MCF 10A (cell line): ENCODE measurements around the gene COG8. TPM values are rescaled to one million over a fixed set of nuclear protein-coding genes. Genes with fewer than 3 reads are reported as not detected.

Source experiments
- BruUV-seq: library from RNA; stranded (reverse); fragments of 400-500 nt; replicated peaks from 2 replicates; lab custom pipeline; 2021; lab: Mats Ljungman, UMichigan
- CTCF ChIA-PET: fragments of 300-600 bp; sonication (Branson Sonifier 250); formaldehyde crosslinking; extraction: SDS; loops from one replicate; lab custom pipeline; 2021; ENCODE audit warnings: antibody characterized with exemption, inconsistent platforms; lab: Yijun Ruan, JAX
- POLR2A ChIA-PET: fragments of 300-600, 350-650 bp; sonication (Branson Sonifier 250); formaldehyde crosslinking; extraction: SDS; loops from one replicate; lab custom pipeline; 2020; ENCODE audit warnings: antibody characterized with exemption, inconsistent platforms; lab: Yijun Ruan, JAX
- DNase-seq: peaks from one replicate; pipeline ENCODE4 v3.0.0-alpha.2; 2018; ENCODE audit not compliant: unreplicated experiment
- H3K27ac Mint-ChIP-seq: one replicate; pipeline ENCODE4 v1.8.0; 2022; ENCODE audit warnings: mild to moderate bottlenecking, low read depth, mixed read lengths; ENCODE audit not compliant: unreplicated experiment
- H3K27me3 Mint-ChIP-seq: one replicate; pipeline ENCODE4 v1.8.0; 2022; ENCODE audit warnings: mixed read lengths; ENCODE audit not compliant: insufficient read depth, unreplicated experiment
- H3K36me3 Mint-ChIP-seq: one replicate; pipeline ENCODE4 v1.8.0; 2022; ENCODE audit warnings: mild to moderate bottlenecking, moderate library complexity, mixed read lengths; ENCODE audit not compliant: insufficient read depth, unreplicated experiment
- H3K4me1 Mint-ChIP-seq: one replicate; pipeline ENCODE4 v1.8.0; 2022; ENCODE audit warnings: mixed read lengths; ENCODE audit not compliant: insufficient read depth, unreplicated experiment
- H3K4me3 Mint-ChIP-seq: one replicate; pipeline ENCODE4 v1.8.0; 2022; ENCODE audit warnings: mild to moderate bottlenecking, moderate library complexity, mixed read lengths; ENCODE audit not compliant: unreplicated experiment
- H3K9me3 Mint-ChIP-seq: one replicate; pipeline ENCODE4 v1.8.0; 2022; ENCODE audit warnings: mixed read lengths; ENCODE audit not compliant: unreplicated experiment
- CTCF ChIP-seq: fragments of 200-600 bp; IDR thresholded peaks from one replicate; pipeline ENCODE4 v1.8.0; 2022; ENCODE audit warnings: antibody characterized with exemption, mild to moderate bottlenecking; ENCODE audit not compliant: unreplicated experiment
- intact Hi-C: fragments of 100-400 bp; cut with micrococcal nuclease; formaldehyde crosslinking; loops from 2 replicates; pipeline ENCODE4 v1.14.1; 2022
- total RNA-seq: library from RNA; stranded (reverse); gene quantifications from 2 replicates; pipeline ENCODE4 v1.2.3, GENCODE V29; 2022

Gene COG8
- total RNA-seq, 1 experiment from 2014 or later = 29.3 TPM

GRCh38 chr16:69324585-69325253, 14.6 kb downstream of the COG8 start:
- no peak for TF ChIP-seq CTCF
- Mint-ChIP-seq H3K9me3 (no peaks in the 10 kb centered on the region), H3K27me3 (no peaks in the 10 kb centered on the region), H3K27ac (no peak overlapping the region), H3K4me3 (no peak overlapping the region), H3K36me3 (peaks cover 88% of the 10 kb centered on the region), H3K4me1 (peaks cover 24% of the 10 kb centered on the region)
- DNase-seq = no peak
- TSS peak; percentile 69 for BruUV-seq
- CTCF ChIA-PET = interaction anchor here (1.1 to 2.5 kb wide), 2 partner anchors 13 to 23 kb away, joined by 3 to 15 read pairs; partner anchors contain the start of gene VPS4A
- intact Hi-C loops = no loop called here
- POLR2A ChIA-PET = interaction anchor here (0.7 to 9.0 kb wide), 3 partner anchors 15 to 446 kb away, joined by 3 to 114 read pairs (median 4); partner anchors contain the start of genes COG8 and NIP7

GRCh38 chr16:69324013-69324531, 15.3 kb downstream of the COG8 start:
- DNase-seq = no peak
- peaks cover 88% of the 10 kb centered on the region for H3K36me3 Mint-ChIP-seq

GRCh38 chr16:69323415-69323814, 15.9 kb downstream of the COG8 start:
- Mint-ChIP-seq H3K36me3 (peaks cover 86% of the 10 kb centered on the region), H3K27ac (peak overlapping the region; percentile 23), H3K4me1 (peaks cover 13% of the 10 kb centered on the region), H3K27me3 (no peaks in the 10 kb centered on the region), H3K4me3 (no peak overlapping the region), H3K9me3 (no peaks in the 10 kb centered on the region)
- TF ChIP-seq CTCF = no peak
- ChIA-PET CTCF (interaction anchor here (0.6 to 2.5 kb wide), 2 partner anchors 11 to 198 kb away, joined by 3 to 15 read pairs; partner anchors contain the start of gene VPS4A), POLR2A (interaction anchor here (0.8 to 1.3 kb wide), 3 partner anchors 9 to 11 kb away, joined by 3 to 4 read pairs (median 3); no protein-coding TSS in a partner anchor)
- intact Hi-C loops = no loop called here
- no peak for DNase-seq
- BruUV-seq = no TSS peak

More at GRCh38 chr16:69324013-69324531, 15.3 kb downstream of the COG8 start:
- ChIA-PET CTCF (interaction anchor here (0.6 to 2.5 kb wide), 4 partner anchors 12 to 199 kb away, joined by 3 to 15 read pairs (median 4); partner anchors contain the start of gene VPS4A), POLR2A (interaction anchor here (0.7 to 1.2 kb wide), 2 partner anchors 9 to 191 kb away, joined by 3 to 4 read pairs; no protein-coding TSS in a partner anchor)
- intact Hi-C loops = no loop called here
- H3K4me3 Mint-ChIP-seq = no peak overlapping the region
- H3K27me3 Mint-ChIP-seq = no peaks in the 10 kb centered on the region
- H3K27ac Mint-ChIP-seq = peak overlapping the region; percentile 23
- BruUV-seq = no TSS peak
- no peaks in the 10 kb centered on the region for H3K9me3 Mint-ChIP-seq
- TF ChIP-seq CTCF = no peak
- H3K4me1 Mint-ChIP-seq = peaks cover 20% of the 10 kb centered on the region

- intact Hi-C loops = no loop called here
- H3K4me1 Mint-ChIP-seq = peaks cover 11% of the 10 kb centered on the region
Observed at GRCh38 chr16:69322343-69322742, 17.0 kb downstream of the COG8 start.

More at GRCh38 chr16:69322343-69322742, 17.0 kb downstream of the COG8 start:
- Mint-ChIP-seq H3K36me3 (peaks cover 86% of the 10 kb centered on the region), H3K27ac (no peak overlapping the region), H3K27me3 (no peaks in the 10 kb centered on the region), H3K9me3 (no peaks in the 10 kb centered on the region), H3K4me3 (no peak overlapping the region)
- DNase-seq = no peak
- no peak for TF ChIP-seq CTCF
- no TSS peak for BruUV-seq
- ChIA-PET POLR2A (interaction anchor here (1.3 kb wide), 1 partner anchor 10 kb away, joined by 4 read pairs; no protein-coding TSS in a partner anchor), CTCF (interaction anchor here (0.6 kb wide), 1 partner anchor 178 kb away, joined by 3 read pairs; no protein-coding TSS in a partner anchor)
